ENCODE measurements around the gene ALAD. TPM values are rescaled to one million over a fixed set of nuclear protein-coding genes. Genes with fewer than 3 reads are reported as not detected.
"Not testable (repeated sequence)": the region's sequence is repeated elsewhere in the genome, so short reads cannot be mapped to it uniquely, and the experiment has no call there.

The ALAD gene
- total and polyA plus RNA-seq, 5 donors = 29.9 to 43.6 (median 41.3) TPM

DNA sequence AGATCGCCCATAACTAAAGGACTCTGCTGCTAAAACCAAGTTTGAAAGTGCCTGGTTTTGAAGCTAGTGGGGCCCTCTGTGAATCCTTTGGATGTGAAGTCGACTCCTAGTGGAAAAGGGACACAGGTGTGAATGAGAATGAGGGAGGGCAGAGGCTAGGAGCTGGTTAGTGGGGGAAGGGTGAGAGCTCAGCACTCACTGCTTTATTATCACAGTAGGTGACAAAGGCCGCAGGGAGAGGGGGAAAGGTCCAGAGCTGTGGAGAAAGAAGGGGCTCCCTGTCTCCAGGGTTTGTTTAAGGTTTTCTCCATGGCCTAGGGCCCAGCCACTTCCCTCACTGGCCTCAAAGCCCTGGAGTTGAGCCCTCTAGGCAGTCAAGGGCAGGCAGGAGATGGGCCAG is 27.8 kb downstream of the ALAD start:
- ATAC-seq (no peak), DNase-seq (no peak)
- Histone ChIP-seq H3K9me3 (ENCODE audit: control insufficient read depth, low read length) (no peaks in the 10 kb centered on the region), H3K4me3 (ENCODE audit: low read length) (no peak overlapping the region), H3K27ac (ENCODE audit: low read length) (no peak overlapping the region), H3K27me3 (ENCODE audit: control insufficient read depth, insufficient read depth) (no peaks in the 10 kb centered on the region), H3K4me1 (ENCODE audit: control insufficient read depth, insufficient read depth, low read length) (peaks cover 2% of the 10 kb centered on the region)
- intact Hi-C loops (cut with DNase I) = no loop called here
- WGBS = 59% methylated on average over 3 of the region's 3 CpGs

DNA sequence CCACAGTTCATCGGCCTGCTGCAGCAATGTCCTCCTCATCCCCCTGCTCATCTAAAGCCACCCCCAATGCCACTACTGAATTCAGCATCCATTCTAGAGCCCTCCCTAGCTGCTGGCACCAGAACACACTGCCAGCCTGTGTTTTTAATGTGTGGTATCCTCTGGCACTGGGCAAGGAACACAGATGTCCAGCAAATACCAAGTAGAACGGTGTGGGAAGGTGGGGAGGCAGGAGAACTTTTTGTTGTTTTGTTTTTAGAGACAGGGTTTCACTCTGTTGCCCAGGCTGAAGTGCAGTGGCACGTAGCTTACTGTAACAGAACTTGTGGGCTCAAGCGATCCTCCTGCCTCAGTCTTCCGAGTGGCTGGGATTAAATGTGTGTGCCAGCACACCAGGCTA is 29.0 kb downstream of the ALAD start:
- Histone ChIP-seq H3K4me3 (ENCODE audit: low read length) (no peak overlapping the region), H3K9me3 (ENCODE audit: control insufficient read depth, low read length) (no peaks in the 10 kb centered on the region), H3K4me1 (ENCODE audit: control insufficient read depth, insufficient read depth, low read length) (peaks cover 2% of the 10 kb centered on the region), H3K27ac (ENCODE audit: low read length) (no peak overlapping the region), H3K27me3 (ENCODE audit: control insufficient read depth, insufficient read depth) (no peaks in the 10 kb centered on the region)
- DNase-seq (no peak), ATAC-seq (no peak)
- 87% methylated on average over 5 of the region's 5 CpGs for WGBS
- intact Hi-C loops (cut with DNase I) = no loop called here

DNA sequence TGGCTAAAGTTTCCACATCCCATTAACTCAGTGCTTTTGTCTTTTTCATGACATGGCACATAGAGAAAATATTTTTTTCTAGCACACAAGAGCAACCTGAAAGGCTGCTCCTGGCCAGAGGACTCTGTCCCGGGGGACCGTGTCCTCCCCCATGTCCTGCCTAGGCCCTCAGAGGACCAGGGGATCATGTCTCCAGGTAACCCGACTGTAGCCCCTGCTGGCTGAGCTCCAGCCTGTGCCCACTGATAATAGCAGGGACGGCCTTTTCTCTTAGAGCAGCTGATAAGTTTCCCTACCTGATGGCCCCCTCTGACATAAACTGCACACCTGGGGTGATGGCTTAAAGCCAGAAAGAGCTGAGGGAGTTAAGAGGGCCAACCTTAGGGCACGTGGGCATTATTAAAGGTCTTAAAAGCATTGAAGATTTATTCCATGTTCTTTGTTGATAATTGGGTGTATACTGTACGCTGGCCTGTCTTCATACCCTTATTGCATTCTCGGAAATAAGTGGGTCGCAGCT is 30.2 kb downstream of the ALAD start:
- Histone ChIP-seq H3K9me3 (ENCODE audit: control insufficient read depth, low read length) (no peaks in the 10 kb centered on the region), H3K27ac (ENCODE audit: low read length) (no peak overlapping the region), H3K4me1 (ENCODE audit: control insufficient read depth, insufficient read depth, low read length) (peaks cover 2% of the 10 kb centered on the region), H3K27me3 (ENCODE audit: control insufficient read depth, insufficient read depth) (no peaks in the 10 kb centered on the region), H3K4me3 (ENCODE audit: low read length) (no peak overlapping the region)
- ATAC-seq (no peak), DNase-seq (no peak)
- intact Hi-C loops (cut with DNase I) = no loop called here
- 77% methylated on average over 8 of the region's 8 CpGs for WGBS

DNA sequence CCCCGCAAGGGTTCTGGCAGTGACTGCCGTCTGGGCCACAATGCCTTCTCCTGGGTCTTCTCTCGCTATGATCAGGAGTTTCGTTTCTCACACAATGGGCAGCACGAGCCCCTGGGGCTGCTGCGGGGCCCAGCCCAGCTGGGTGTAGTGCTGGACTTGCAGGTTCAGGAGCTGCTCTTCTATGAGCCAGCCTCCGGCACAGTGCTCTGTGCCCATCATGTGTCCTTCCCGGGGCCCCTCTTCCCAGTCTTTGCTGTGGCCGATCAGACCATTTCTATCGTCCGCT is 31.3 kb downstream of the ALAD start:
- no peak overlapping the region for H3K27ac ChIP-seq (ENCODE audit: low read length)
- WGBS = 79% methylated on average over 11 of the region's 11 CpGs
- intact Hi-C loops (cut with DNase I) = no loop called here

DNA sequence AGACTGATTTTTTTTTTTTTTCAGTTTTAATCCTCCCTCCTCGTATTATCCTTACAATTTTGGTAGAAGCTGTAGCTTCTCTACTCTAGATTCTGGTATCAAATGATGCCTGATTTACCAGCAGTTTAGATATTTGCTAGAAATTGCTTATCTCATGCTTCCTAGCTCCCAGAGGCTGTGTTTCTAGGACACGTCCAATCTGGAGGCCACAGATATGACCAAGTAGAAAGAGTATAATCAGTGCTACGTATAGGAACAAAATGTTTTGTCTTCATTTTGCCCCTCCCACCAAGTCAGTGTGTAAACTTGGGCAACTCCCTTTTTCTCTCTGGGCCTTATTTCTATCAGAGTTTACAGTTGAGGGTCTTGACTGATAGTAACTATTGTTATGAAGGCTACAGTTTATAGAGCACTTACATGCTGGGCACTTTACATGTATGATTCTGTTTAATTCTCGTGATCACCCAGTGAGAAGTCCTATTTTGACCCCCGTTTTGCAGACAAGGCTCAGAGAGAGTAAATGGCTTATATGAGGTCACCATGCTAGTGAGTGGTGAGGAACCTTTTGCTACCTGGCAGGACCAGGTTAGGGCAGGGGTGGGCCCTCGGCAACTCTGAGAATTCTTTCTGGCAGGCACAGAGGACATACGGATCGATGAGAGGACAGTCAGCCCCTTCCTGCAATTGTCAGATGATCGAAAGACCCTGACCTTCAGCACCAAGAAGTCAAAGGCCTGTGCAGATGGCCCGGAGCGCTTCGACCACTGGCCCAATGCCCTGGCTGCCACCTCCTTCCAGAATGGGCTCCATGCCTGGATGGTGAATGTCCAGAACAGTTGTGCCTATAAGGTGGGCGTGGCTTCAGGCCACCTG is 31.9 kb downstream of the ALAD start:
- Histone ChIP-seq H3K9me3 (ENCODE audit: control insufficient read depth, low read length) (no peaks in the 10 kb centered on the region), H3K4me3 (ENCODE audit: low read length) (no peak overlapping the region), H3K27me3 (ENCODE audit: control insufficient read depth, insufficient read depth) (no peaks in the 10 kb centered on the region), H3K4me1 (ENCODE audit: control insufficient read depth, insufficient read depth, low read length) (no peaks in the 10 kb centered on the region), H3K27ac (ENCODE audit: low read length) (no peak overlapping the region)
- intact Hi-C loops (cut with DNase I) = no loop called here
- ATAC-seq (peak; percentile 34 to 44), DNase-seq (peak in 1 of 3 donors; percentile 59)
- 66% methylated on average over 13 of the region's 13 CpGs for WGBS

More for the DNA sequence above, 31.3 kb downstream of the ALAD start:
- H3K4me3 ChIP-seq (ENCODE audit: low read length) = no peak overlapping the region
- no peaks in the 10 kb centered on the region for H3K4me1 ChIP-seq (ENCODE audit: control insufficient read depth, insufficient read depth, low read length)
- H3K27me3 ChIP-seq (ENCODE audit: control insufficient read depth, insufficient read depth) = no peaks in the 10 kb centered on the region
- H3K9me3 ChIP-seq (ENCODE audit: control insufficient read depth, low read length) = no peaks in the 10 kb centered on the region
- ATAC-seq = peak in 1 of 2 donors; percentile 9
- no peak for DNase-seq

DNA sequence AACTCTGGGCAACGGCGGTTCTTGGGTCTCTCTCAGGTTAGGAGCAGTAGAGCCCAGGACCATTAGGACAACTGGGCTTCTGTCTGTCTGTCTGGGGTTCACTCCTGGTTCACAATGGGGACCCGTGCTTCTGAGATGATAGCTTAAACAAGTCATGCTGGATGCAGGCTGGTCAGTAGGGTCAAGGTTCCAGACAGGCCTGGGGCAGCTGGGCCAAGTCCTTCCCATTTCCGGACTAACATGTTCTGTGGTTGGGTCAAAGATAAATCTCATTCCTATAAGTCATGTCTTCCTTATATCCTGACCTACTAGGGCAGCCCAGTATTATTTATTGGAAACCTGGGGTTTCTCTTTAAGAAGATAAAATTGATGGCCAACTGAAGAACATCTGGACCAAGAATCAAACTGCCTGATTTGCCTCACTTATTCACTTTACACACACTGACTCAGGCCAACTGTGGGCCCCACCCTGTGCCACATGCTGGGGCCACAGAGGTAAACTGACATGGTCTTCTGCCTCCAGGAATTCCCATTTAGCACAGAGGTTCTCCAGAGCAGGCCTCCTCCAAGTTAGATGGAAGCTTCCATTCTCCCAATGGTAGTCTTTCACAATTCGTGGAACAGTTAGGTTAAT is 32.6 kb downstream of the ALAD start:
- DNase-seq (no peak), ATAC-seq (no peak)
- Histone ChIP-seq H3K4me3 (ENCODE audit: low read length) (no peak overlapping the region), H3K27me3 (ENCODE audit: control insufficient read depth, insufficient read depth) (no peaks in the 10 kb centered on the region), H3K4me1 (ENCODE audit: control insufficient read depth, insufficient read depth, low read length) (no peaks in the 10 kb centered on the region), H3K27ac (ENCODE audit: low read length) (no peak overlapping the region), H3K9me3 (ENCODE audit: control insufficient read depth, low read length) (no peaks in the 10 kb centered on the region)
- WGBS = 89% methylated on average over 5 of the region's 5 CpGs
- intact Hi-C loops (cut with DNase I) = no loop called here

DNA sequence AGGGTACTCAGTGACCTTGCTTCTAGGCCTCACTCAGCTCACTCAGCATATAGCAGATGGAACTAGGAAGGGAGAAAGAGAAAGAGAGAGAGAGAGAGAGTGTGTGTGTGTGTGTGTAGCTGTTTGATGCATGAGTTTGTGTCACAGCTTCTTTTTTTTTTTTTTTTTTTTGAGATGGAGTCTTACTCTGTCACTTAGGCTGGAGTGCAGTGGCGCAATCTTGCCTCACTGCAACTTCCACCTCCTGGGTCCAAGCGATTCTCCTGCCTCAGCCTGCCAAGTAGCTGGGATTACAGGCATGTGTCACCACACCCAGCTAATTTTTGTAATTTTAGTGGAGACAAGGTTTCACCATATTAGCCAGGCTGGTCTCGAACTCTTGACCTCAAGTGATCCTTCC is 35.4 kb downstream of the ALAD start:
- H3K27ac ChIP-seq (ENCODE audit: low read length); H3K4me1 ChIP-seq (ENCODE audit: control insufficient read depth, insufficient read depth, low read length); ATAC-seq; H3K4me3 ChIP-seq (ENCODE audit: low read length); H3K9me3 ChIP-seq (ENCODE audit: control insufficient read depth, low read length); intact Hi-C loops (cut with DNase I); H3K27me3 ChIP-seq (ENCODE audit: control insufficient read depth, insufficient read depth): not testable (repeated sequence)
- DNase-seq = peak in 1 of 3 donors; percentile 36
- WGBS = 92% methylated on average over 3 of the region's 3 CpGs

DNA sequence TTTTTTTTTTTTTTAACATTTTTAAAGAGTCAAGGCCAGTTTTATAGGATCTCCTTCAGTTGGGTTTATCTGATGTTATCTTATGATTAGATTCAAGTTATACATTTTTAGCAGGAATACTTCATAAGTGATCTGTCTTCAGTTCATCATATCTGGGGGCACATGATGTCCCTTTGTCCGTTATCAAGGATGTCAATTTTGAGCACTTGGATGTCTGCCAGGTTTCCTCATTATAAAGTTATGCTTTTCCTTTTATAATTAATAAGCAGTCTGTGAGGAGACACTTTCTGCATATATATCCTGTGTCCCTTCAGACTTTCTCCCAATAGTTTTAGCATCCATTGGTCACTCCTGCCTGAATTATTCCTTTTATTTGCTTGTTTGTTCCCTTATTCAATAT is 36.1 kb downstream of the ALAD start:
- intact Hi-C loops (cut with DNase I) = no loop called here
- ATAC-seq = no peak

DNA sequence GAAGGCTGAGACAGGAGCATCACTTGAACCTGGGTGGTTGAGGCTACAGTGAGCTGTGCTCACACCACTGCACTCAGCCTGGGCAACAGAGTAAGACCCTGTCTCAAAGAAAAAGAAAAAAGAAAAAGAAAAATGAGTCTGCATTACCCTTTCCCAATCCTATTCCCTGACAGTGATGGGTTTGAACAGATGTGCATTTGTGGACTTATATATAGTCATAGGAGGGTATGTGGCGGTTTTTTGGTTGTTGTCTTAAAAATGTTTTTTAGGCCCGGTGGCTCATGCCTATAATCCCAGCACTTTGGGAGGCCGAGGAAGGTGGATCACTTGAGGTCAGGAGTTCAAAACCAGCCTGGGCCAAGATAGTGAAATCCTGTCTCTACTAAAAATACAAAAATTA is 37.7 kb downstream of the ALAD start:
- no peaks in the 10 kb centered on the region for H3K27me3 ChIP-seq (ENCODE audit: control insufficient read depth, insufficient read depth)
- no peak for DNase-seq
- WGBS = 83% methylated on average over 3 of the region's 3 CpGs

More for the DNA sequence above, 36.1 kb downstream of the ALAD start:
- Histone ChIP-seq H3K9me3 (ENCODE audit: control insufficient read depth, low read length) (no peaks in the 10 kb centered on the region), H3K27me3 (ENCODE audit: control insufficient read depth, insufficient read depth) (no peaks in the 10 kb centered on the region), H3K27ac (ENCODE audit: low read length) (no peak overlapping the region), H3K4me3 (ENCODE audit: low read length) (no peak overlapping the region), H3K4me1 (ENCODE audit: control insufficient read depth, insufficient read depth, low read length) (no peaks in the 10 kb centered on the region)
- no peak for DNase-seq
- WGBS = 23% methylated on average over 1 of the region's 1 CpG

DNA sequence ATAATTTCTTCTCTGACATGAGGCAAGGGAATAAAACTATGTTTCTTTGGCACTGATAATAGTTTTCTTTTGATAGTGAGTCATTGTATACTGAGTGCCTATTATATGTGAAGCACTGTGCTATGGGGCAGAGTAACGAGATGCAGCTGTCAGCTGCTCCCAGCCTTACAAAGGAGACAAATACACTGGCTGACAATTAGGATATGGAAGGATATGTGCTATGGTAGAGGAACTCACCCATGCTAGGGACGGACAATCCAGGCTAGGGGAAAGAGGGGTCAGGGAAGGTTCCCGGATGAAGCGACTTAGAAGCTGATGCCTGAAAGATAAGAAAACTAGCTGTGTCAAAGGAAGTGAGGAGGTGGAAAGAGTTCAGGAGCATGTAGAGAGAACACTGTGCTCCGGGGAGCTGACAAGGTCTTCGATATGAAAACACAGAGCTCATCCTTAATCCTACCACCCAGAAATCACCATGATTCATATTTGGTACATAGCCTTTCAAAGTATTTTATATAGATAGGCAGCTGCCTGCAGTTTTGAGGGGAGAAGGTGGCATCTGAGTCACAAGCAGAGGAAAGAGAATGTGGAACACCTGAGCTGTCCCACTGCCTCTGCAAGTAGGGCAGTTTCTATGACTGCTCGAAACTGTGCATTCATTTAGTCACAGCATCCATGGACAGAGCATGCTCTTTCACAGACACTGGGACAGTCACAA is 39.6 kb downstream of the ALAD start:
- intact Hi-C loops (cut with DNase I) = no loop called here
- Histone ChIP-seq H3K27ac (ENCODE audit: low read length) (no peak overlapping the region), H3K4me3 (ENCODE audit: low read length) (no peak overlapping the region), H3K9me3 (ENCODE audit: control insufficient read depth, low read length) (no peaks in the 10 kb centered on the region), H3K4me1 (ENCODE audit: control insufficient read depth, insufficient read depth, low read length) (no peaks in the 10 kb centered on the region), H3K27me3 (ENCODE audit: control insufficient read depth, insufficient read depth) (no peaks in the 10 kb centered on the region)
- WGBS = 53% methylated on average over 7 of the region's 7 CpGs
- ATAC-seq = no peak
- no peak for DNase-seq

More for the DNA sequence above, 37.7 kb downstream of the ALAD start:
- Histone ChIP-seq H3K4me1 (ENCODE audit: control insufficient read depth, insufficient read depth, low read length) (no peaks in the 10 kb centered on the region), H3K9me3 (ENCODE audit: control insufficient read depth, low read length) (no peaks in the 10 kb centered on the region), H3K4me3 (ENCODE audit: low read length) (no peak overlapping the region), H3K27ac (ENCODE audit: low read length) (no peak overlapping the region)
- no peak for ATAC-seq
- intact Hi-C loops (cut with DNase I) = no loop called here

DNA sequence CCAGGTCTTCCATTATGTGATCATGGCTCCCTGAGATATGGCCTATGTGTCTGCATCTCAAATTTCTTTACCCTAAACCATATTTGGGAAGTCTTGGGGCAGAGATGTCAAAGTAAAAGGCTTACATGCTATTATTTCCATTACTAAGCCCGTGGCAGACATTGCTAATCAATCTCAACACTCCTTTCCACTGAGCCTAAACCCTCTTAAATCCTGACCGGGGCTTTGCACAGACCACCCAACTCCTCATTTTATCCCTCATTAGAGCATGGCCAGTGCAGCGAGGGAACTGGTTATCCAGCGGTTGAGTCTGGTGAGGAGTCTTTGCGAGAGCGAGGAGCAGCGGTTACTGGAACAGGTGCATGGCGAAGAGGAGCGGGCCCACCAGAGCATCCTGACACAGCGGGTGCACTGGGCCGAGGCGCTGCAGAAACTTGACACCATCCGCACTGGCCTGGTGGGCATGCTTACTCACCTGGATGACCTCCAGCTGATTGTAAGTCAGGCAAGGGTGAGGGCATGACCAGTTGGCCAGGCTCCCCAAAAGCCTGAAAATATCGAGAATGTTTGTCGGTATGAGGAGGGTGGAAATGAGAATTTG is 40.7 kb downstream of the ALAD start:
- Histone ChIP-seq H3K9me3 (ENCODE audit: control insufficient read depth, low read length) (no peaks in the 10 kb centered on the region), H3K27me3 (ENCODE audit: control insufficient read depth, insufficient read depth) (no peaks in the 10 kb centered on the region), H3K4me1 (ENCODE audit: control insufficient read depth, insufficient read depth, low read length) (no peaks in the 10 kb centered on the region), H3K27ac (ENCODE audit: low read length) (no peak overlapping the region), H3K4me3 (ENCODE audit: low read length) (no peak overlapping the region)
- ATAC-seq (no peak), DNase-seq (no peak)
- intact Hi-C loops (cut with DNase I) = no loop called here
- WGBS = 90% methylated on average over 15 of the region's 15 CpGs

Measured in right cardiac atrium (tissue), 5 donors.